Mucosa of gallbladder (tissue), 1 donor: Measurements from ENCODE around the gene HBP1. TPM values are rescaled to one million over a fixed set of nuclear protein-coding genes. Genes with fewer than 3 reads are reported as not detected.
"Not testable (repeated sequence)": the region's sequence is repeated elsewhere in the genome, so short reads cannot be mapped to it uniquely, and the experiment has no call there.

ENCODE experiments used
- DNase-seq: peaks from one replicate; pipeline ENCODE4 v3.0.0-alpha.2; 2020; ENCODE audit warnings: low spot score
- total RNA-seq: library from RNA; stranded (reverse); gene quantifications from one replicate; pipeline ENCODE4 v1.2.1, GENCODE V29; 2021
- donor health status: DM: no; HTN: no; CAD: no.

The HBP1 gene
- total RNA-seq, 1 donor from 2014 or later: 67.5 TPM

DNA sequence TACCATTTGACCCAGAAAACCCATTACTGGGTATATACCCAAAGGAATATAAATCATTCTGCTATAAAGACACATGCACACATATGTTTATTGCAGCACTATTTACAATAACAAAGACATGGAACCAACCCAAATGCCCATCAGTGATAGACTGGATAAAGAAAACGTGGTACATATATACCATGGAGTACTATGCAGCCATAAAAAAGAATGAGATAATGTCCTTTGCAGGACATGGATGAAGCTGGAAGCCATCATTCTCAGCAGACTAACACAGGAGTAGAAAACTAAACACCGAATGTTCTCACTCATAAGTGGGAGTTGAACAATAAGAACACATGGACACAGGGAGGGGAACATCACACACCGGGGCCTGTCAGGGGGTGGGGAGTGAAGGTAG lies 13.1 kb upstream of the HBP1 start:
- not testable (repeated sequence) for DNase-seq

DNA sequence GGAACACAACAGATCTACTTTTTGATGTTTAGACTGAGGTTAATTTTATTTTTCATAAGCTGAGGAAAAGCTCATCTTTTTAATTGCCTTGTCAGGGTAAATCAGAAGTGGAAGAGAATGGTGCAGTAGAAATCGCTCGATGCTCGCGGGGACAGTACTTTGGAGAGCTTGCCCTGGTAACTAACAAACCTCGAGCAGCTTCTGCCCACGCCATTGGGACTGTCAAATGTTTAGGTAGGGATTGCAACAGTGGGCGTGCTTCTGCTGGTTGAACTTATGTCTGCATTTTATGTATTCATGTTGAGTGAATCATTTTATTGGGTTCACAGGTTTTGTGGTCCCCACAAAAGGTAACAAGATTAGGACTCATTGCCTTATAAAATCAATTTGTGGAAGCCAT lies 11.7 kb upstream of the HBP1 start:
- DNase-seq: no peak

DNA sequence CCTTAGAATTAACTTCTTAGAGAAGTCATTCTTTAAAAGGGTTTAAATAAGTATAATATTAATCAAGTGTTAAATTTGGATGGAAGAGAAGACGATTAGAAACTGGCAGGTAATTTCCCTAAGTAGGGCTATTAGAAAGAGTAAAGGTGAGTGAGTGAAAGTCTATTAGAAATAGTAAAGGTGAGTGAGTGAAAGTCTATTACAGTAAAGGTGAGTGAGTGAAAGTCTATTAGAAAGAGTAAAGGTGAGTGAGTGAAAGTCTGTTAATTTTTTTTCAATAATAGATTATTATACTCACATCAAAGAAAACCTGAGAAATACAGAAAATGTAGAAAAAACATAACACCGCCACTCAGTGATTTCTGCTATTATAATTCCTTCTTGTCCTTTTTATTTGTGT lies 10.8 kb upstream of the HBP1 start:
- no peak for DNase-seq

DNA sequence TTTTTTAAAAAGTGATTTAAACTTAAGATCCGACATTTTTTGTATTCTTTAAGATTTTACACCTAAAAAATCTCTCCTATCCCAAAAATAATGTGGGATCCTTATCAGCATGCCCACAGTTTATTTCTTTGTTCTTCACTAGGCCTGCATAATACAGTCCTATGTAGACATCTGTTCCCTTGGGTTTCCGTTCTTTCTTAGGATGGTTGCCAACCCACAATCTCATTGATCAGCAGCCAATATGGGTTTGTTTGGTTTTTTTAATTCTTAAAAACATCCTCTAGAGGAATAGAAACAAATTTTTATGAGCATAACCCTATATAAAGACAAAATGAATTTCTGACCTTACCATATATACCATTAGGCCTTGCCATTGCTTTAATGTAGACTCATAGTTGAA lies 8.4 kb upstream of the HBP1 start:
- DNase-seq: no peak

DNA sequence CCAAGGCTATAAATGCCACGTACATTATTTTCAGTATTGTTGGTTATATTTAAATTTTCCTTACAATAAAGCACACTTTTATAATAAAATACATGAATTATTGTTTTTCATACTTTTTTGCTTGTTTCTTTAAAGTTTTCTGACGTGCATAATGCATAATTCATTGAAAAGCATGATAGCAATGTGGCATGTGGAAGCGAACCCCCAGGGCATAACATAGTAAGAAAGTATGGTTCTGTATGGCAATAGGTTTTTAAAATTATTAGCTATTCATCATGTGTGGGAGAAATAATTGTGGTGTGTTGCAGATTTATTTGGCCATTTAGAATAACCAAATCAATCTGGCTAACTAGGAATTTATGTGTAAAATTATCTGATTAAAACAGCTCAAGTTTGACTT lies 7.4 kb upstream of the HBP1 start:
- no peak for DNase-seq

DNA sequence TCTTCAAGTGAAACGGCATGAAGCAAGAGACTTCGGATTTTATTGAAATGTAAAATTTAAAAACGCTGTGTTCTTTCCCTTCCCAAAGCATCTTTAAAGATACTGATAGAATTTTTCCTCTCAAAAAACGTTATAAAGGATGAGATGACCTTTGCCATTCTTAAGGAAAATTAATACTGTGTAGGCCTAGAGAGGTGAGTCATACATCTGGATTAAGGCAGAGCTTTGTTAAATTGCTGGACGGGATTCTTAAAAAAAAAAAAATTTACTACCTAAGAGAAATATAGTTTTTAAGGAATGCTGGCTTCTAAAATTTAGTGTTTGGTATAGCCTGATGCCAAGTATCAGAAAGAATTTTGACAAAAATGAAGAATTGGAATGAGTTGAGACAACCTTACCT lies 6.3 kb upstream of the HBP1 start:
- no peak for DNase-seq

DNA sequence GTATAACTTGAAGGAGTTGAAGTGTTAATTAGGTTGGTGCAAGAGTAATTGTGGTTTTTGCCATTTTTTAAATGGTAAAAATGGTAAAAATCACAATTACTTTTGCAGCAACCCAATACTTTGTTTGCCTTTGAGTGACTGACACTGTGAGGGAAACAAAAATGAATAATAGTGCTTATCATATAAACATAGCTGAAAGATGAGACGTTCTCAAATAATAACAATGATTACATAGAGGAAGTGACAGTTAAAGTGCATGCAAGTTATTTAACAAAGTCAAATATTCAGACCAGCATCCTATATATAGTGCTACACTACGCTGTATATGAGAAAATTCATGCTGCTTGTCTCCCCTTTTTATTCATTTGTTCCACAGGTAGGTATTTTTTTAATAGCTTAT lies 4.7 kb upstream of the HBP1 start:
- DNase-seq: no peak

DNA sequence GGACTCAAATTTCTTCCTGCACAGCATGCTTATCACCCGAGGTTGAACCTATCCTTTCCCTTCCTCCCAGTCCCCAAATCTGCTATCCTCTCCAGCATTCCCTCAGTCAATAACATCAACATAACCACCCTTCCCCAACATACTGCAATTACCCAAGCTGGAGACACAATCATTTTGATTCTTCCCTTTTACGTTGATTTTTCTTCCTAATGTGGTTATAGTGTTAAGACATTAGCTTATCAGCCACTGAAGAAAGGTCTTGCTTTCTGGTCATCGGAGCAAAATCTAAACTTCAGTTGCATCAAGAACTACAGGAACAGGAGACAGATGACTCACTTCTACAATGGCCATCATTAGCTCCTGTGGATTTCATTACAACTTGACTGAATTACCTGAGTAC lies 3.5 kb upstream of the HBP1 start:
- no peak for DNase-seq

DNA sequence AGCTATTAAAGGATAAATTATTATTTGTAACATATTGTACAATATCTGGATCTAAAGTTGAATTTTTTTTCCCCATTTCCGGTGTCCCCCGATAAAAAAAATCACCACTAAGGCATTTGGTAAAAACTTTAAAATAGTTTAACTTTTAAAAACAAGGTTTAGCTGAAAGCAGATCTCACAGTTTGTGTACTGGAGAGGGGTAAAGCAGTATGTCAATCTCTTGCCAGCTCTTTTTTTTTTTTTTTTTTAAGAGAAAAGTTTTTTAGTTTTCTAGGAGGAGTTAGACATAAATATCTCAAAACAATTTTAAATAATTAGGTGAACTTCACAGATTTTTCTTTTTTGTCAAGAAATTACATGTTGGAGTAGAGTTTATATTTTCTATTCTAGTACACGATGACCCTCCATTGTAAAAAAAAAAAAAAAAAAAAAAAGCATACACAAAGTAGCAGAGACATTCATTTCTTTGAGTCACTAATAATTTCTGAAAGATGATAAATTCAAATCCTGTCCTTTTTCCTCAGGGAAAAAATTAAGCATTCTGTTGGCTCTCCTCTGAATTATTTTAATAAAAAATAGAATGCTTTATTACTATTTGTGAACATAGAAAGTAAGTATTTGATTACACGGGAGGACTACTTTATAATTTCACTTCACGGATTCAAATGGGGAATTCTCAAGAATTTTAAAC lies 1.9 kb upstream of the HBP1 start:
- no peak for DNase-seq

DNA sequence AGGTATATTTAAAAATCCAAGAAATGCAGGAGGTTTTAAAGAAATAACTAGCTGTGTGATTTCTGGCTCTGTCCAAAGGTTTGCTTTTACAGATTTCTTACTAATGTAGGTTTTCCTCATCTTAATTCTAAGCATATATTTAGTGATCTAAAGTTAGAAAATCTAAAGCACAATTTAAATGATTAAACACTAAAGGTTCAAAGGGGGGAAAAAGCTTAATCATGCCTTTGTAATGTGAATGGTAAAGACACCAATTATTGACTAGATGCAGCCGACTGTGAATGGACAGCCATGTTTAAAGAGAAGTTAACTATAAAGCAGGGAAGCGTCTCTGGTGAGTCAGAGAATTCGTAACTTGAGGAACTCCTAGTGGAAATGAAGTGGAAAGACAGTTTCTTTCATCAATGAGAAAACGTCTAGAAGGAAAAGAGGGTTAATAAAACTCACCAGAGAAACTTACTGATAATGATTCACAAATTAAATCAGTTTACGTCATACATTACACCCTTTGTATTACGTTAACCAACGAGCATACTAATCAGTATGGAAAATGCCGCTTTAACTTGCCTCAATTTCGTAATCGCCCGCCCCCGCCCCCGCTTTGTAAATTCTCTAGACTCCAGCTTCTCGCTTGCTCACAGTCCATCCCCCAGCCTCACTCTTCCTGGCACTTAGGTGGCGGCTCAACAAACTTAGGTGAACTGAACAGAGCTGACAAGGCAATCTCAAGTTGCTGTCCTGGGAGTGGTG lies 1.1 kb upstream of the HBP1 start:
- no peak for DNase-seq

DNA sequence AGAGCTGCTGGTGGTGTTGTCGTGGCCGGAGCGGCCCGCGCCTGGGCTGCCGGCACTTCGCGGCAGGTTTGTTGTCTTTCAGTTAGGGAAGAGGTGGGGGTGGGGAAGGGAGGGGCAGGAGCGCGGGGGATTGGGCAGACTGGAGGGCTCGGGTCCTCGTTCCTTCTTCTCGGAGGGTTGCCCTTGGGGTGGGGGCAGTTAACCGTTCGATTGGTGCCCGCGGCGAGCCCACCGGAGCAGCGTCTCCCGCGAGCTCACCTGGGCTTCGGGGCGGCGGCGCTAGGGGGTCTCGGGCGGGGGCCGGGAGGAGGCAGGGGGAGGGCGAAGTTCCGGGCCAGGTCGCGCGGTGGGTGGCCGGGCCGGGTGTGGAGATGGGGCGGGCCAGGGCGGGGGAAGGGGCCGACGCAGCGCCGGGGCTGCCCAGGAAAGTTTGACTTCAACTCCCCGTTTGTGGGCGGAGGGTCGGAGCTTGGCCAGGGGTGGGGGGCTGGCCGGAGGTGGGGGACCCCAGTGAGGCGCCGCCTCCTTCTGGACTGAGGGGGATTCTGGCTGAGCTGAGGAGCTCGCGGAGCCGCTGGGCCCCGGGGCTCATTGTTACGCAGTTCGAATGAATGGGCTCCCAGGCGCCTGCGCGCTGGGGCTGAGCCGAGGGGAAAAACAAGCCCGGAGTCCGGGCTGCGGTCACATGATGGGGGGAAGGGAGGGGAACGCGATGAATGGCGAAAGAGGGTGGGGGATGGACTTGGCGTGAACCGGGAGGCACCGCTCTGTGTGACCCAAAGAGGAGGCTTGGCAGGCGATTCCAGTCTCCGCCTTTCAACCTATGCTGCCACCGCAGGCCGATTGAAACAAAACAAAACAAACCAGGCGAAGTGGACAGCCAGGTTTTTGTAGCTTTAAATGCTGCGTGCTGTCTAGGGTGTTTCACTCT lies 582 bp downstream of the HBP1 start:
- DNase-seq: peak; percentile 98

DNA sequence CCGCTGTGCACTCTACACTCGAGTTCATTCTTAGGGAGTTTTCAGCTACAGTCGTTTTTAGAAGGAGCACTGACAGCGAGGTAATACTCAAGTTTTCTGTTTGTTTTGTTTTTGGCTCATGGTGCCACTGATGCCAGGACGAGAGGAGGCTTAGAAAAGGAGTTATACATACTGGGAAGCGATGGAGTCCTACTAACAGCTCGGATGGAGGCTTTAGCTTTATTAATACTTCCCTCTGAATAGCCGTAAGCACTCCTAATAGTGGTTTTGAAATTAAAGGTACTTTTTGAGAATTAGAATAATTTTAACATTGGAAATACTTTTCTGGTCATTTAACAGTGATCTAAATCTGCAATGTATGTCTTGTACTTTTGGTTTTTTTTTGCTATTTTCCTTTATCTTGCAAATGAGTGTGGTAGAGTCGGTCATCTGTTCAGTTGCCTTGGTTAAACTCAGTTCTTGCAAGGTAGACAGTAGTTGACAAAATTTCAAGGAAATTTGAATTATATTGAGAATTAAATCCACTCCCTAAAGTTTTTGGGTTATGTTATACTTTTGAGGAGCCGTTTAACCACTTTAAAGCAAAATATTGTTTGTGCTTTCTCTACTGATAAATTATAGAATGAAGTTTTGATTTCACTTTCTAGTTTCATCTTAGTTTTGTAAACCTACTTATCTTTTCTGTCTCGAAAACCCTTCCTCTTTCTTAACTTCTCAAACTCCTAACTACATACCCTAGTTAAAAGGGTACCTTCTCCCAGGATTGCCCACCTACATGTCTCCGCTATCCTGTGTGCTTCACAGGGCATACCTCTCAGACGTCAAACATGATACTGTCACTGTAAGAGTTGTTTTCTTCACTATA lies 1.5 kb downstream of the HBP1 start:
- no peak for DNase-seq

DNA sequence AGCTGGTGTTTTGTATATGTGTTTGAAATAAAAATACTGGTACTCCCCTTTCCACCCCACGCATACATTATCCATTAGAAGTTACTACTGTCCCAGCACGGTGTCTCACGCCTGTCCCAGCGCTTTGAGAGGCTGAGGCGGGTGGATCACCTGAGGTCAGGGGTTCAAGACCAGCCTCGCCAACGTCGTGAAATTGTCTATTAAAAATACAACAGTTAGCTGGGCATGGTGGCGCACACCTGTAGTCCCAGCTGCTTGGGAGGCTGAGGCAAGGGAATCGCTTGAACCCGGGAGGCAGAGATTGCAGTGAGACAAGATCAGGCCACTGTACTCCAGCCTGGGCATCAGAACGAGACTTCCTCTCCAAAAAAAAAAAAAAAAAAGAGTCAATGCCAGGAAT lies 2.7 kb downstream of the HBP1 start:
- no peak for DNase-seq

DNA sequence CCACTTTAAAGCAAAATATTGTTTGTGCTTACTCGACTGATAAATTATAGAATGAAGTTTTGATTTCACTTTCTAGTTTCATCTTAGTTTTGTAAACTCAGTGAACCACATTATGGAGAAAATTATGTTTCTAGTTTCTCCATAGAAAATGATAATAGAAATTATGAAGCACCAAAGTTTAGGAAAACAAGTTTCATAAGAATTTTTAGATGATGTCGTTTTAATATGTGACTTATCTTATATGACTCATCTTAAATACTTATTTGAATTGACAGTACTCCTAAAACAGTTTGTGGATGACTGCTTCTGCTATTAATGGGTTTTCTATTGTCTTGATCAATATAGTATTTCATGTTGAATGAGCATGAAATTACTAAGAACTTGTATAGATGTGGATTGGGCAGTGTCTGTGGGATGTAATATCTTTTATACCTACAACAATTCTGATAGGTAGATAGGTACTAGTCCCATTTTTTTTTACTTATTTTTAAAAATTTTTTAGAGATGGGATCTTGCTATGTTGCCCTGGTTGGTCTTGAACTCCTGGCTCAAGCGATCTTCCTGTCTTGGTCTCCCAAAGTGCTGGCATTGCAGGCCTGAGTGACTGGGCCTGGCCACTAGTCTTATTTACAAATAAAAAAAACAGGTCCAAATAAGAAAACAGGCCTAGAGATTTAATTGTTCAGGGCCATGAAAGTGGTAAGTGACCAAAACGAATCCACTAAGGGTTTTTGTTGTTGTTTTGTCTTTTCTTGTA lies 3.7 kb downstream of the HBP1 start:
- no peak for DNase-seq

DNA sequence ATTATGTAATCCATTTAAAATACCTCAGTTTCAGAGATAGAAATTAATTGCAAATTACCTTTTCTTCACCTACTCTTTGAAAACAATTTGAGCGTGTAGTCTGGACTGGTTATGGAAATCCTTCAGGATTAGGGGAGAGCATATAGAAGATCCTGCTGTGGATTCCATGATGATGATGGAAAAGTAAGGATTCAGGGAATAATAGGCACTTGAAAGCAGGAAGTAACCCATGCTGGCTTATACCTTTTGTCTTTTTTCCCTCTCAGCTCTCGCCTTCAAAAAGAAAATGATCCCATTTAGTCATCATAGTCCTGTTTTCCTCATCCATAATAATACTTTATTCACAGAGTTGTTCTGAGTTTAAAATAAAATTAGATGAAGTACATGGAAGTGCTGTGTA lies 4.4 kb downstream of the HBP1 start:
- DNase-seq: no peak

DNA sequence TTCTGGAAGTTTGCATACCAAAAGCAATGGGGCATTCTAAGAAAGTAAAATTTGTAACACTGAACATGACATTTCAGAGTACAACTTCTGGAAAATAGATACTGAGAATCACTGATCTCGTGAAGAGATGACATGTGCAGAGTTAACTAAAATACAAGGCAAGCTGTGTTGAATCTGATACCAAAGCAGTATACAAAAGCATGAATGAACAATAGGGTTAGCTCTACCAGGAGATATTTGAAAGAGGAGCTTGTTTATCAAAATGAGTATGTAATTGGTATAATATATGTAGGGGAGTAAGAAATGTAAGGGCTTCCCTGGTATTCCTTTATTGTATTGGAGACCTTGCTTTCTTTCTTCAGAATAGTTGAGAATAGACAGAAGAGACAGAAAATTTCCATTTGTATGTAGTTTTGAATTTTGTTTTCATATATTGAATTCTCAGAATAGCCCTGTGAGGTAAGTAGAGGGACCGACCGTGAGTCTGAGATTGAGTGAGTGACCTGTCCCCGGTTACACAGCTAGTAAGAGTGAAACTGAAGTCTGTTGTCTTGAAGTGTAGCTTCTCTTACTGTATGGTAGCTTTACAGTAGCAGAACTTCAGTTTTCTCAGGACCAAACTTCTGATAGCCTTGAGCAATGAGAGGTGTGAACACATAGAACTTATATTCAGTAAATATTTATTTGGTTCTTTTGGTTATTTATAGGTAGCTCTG lies 5.0 kb downstream of the HBP1 start:
- DNase-seq: no peak

DNA sequence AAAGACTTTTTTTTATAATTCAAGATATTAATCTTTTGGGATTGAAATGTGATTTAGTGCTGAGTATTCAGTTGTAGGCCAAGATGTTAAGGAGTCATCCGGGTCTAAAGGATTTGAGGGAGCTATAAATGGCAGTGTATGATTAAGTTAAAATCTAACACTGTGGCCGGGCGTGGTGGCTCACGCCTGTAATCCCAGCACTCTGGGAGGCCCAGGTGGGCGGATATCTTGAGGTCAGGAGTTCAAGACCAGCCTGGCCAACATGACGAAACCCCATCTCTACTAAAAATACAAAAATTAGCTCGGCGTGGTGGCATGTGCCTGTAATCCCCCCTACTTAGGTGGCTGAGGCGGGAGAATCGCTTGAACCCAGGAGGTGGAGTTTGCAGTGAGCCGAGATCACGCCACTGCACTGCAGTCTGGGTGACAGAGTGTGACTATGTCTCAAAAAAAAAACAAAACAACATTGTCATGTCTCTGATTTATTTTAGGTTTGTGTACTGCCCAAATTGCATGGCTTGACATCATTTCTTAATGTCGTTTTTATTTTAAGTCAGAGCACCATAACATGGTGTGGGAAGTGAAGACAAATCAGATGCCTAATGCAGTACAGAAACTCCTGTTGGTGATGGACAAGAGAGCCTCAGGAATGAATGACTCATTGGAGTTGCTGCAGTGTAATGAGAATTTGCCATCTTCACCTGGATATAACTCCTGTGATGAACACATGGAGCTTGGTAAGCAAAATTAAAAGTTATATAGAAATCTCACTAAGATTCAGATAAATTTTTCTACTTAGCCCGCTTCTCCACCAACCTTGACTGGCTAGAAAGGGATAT lies 10.7 kb downstream of the HBP1 start:
- DNase-seq: no peak

DNA sequence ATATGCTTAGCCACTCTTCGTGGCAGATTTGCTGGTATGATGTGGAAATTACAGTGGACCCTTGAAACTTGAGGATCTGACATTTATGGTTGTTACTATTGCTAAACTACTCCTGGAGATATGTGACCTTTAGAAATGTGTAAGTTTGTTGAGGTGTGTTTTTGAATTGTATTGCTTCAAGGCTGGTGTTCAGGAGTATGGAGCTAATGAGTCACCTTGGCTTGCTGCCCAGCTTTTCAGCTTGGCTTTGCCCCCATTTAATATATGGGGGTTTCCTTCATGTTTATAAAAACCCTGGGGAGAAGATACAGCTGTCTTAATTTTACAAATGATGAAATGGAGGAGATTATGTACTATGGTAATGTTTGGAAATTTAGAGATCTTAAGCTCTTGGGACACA lies 11.6 kb downstream of the HBP1 start:
- DNase-seq: no peak

DNA sequence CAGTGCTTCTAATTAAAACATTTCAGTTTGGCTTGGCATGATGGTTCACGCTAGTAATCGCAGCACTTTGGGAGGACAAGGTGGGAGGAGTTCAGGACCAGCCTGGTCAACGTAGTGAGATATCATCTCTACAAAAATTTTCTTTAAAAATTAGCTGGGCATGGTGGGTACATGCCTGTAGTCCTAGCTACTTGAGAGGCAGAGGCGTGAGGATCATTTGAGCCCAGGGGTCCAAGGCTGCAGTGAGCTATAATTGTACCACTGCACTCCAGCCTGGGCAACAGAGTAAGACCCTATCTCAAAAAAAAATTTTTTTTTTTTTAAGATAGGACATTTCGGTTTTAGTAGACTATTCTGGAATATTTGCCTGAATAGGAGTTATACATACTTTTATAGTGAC lies 12.4 kb downstream of the HBP1 start:
- DNase-seq: no peak
